B cell (primary cell): ENCODE measurements around the gene GPER1.

Experiments
- CTCF ChIP-seq: fragments of 200-600 bp; IDR thresholded peaks from one replicate; pipeline ENCODE4 v1.8.0; 2022; ENCODE audit warnings: antibody characterized with exemption, mild to moderate bottlenecking
- EZH2 ChIP-seq: IDR thresholded peaks from 2 replicates; pipeline ENCODE4 v1.6.1; 2012; ENCODE audit warnings: borderline replicate concordance, low read depth, mild to moderate bottlenecking, moderate library complexity, low read length; ENCODE audit not compliant: insufficient read depth, poor library complexity, severe bottlenecking

- TF ChIP-seq CTCF (no peak), EZH2 (no peak)
Observed at GRCh38 chr7:1098243-1099153, 10.6 kb downstream of the GPER1 start.
